HG03558 (cell line): Measurements from ENCODE around the gene SHC3.

Experiments used
- ATAC-seq: cut with Tn5 transposase; IDR thresholded peaks from one replicate; pipeline ENCODE4 v1.9.1; 2021; ENCODE audit warnings: moderate number of reproducible peaks; ENCODE audit not compliant: unreplicated experiment; ENCODE audit errors: extremely low read depth

The SHC3 gene

DNA sequence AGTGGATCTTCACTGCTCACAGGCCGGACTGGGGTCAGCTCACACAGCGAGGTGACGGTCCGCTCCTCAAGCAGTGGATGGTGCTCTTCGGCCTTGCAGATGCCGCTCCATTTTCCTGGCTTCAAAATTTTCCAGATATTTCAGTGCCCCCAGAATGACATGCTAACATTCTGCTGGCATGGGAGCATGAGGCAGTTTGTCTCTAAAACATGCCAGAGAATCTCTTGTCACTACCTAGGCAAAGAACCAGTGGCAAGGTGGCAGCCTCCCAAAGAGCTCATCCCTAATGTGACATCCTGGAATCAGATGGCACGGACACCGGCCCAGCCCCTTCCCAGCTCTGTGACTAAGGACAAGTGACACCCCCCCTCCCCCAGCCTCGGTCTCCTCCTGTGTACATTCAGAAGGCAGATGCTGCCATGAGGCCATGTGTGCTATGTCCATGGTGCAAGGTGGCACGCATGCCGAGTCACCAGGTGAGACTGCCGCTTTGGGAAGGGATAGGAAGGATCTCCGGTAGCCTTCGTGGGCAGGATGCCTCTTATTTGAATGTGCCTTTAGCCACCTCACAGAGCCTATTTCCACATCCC is 184.7 kb downstream of the SHC3 start:
- ATAC-seq: no peak

DNA sequence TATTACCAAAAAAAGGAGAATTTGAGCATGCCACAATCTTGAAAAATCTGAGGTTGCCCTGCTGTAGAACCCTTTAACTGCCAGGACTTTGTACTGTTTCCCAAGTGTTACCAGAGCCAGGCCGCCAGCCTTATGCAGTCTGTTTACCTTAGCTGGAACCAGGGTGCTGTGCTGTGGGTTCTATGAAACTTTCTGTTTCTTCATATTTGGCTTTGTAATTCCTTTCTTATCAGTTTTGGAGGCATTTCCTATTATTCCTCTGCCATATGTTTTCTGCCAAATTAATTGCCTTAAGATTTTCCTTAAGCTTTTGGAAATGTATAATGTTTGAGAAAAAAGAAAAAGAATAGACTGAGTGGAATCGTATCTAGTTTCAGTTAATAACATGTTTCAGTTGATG is 185.3 kb downstream of the SHC3 start:
- no peak for ATAC-seq

DNA sequence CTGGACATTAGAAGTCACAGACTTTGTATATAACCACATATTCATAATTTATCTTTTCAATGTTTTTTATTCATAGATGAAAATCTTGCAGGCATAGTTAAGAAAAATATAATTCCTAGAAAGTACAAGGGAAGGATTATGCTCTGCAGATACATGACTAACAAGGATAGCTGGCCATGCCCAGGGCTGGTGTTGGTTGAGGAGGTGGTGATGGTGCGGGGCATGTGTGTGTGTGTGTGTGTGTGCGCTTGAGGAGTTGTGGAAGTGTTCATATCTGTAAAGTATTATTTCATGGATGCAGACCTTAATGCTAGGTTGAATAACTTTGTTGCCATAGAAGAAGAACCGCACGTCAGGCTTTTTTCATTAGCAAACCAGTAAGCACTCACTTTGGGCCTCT is 186.1 kb downstream of the SHC3 start:
- ATAC-seq: no peak

- no peak for ATAC-seq
Observed at GRCh38 chr9:88991066-88992034, 187.3 kb downstream of the SHC3 start, which contains the start of gene S1PR3. Gene S1PR3 (plus strand): TSS chr9:88991468. CDS start chr9:89001201, 9,733 bp downstream.

- no peak for ATAC-seq
Observed at GRCh38 chr9:88990729-88991065, 187.9 kb downstream of the SHC3 start.

DNA sequence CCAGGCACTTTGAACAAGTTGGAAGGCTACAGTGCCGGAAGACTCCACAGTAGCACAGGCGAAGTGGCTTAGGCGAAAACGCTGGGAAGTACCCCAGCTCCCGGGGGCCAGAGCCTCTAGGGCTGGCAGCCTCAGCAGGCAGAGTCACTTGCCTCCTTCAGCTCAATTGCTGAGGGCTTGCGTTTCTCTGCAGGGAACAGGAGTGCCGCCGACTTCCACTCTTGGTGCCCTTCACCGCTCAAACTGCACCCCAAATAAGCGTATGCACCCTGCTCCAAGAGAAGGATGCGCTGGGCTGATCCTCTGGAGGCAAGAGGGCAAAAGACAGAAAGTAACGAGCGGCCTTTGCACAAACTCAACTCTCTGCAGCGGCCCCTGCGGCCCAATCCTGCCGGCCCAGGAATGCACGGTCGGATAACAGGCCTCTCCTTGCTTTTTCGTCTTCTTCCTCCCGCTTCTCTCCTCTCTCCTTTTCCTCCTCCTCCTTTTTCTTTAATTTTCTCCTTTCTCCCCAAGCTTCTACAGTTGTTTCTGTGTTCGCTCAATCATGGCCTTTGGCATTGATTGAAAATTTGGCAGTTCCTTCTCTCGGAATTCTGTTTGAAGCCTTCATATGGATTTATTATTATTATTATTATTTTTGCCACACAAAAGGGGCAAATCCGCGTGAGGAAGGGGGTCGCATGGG is 188.4 kb downstream of the SHC3 start:
- no peak for ATAC-seq

DNA sequence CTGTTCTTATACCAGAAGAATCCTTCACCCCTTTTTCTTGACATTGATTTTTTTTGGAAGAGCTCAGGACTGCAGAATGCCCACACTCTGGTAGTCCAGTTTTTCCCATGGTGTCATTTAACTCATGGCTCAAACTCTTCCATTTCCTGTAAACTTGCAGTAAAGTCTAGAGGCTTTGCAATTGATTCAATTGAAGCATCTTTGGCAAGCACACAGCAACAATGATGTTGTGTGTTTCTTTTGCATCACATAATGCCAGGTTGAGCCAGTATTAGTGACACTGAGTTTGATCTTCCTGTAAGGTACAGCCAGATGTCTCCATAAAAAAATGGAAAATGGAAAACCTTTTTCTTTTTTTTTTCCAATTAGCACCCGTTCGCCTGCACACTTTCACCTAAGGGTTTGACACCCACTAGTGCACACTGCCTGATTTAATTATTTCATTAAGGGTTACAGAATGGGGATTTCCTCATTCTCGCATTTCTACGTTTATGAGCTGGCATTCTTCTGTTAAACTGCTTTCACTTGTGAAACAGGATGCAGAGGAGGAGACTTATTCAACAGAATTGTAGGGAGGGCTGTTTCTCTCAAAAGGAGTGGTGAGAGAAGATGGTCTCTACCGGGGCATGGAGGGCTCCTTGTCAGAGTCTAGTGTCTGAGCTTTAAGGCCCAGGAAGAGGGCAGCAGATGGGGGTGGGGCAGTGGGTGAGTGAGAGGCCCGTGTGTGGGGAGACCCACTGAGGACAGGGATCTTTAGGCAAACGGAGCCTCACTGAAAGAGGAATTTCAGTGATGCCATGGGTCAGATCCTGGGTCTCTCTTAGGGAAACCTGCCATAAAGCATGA is 189.6 kb downstream of the SHC3 start:
- ATAC-seq: no peak

DNA sequence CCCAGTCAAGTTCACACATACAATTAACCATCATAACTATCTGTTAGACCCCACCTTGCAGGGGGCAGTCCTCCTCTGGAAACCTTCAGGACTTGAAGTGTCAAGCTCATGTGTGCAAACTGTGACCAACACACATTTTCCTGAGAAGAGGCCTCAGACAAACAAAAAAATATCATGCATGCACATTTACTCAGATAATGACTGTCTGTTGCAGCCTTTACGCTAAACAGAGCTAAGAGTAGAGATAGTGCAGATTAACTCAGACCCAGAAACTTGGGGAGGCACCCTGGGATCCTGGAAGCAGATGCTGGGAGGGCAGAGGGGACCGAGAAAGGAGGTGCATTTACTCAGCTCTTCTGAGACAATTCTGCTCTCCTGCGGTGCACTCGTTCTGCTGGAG is 191.0 kb downstream of the SHC3 start:
- ATAC-seq: no peak

- ATAC-seq: no peak
Observed at GRCh38 chr9:88986776-88987175, 191.8 kb downstream of the SHC3 start.

GRCh38 chr9:88985616-88986015 is 193.0 kb downstream of the SHC3 start:
- no peak for ATAC-seq

DNA sequence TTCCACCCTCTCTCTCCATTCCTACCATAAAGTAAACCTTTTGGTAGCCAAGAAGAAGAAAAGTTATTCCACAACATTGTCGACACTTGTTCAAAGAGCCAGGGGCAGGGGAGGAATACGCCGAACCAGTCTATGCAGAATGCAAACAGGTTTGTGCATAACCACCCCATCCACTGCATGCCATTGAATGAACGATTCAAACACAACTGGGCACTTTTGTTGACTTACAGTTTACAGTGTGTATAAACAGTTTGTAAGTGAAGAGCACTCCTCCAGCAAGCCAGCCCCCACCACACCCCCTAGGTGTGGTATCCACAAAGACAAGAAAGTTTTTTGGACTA is 194.1 kb downstream of the SHC3 start:
- ATAC-seq: no peak

DNA sequence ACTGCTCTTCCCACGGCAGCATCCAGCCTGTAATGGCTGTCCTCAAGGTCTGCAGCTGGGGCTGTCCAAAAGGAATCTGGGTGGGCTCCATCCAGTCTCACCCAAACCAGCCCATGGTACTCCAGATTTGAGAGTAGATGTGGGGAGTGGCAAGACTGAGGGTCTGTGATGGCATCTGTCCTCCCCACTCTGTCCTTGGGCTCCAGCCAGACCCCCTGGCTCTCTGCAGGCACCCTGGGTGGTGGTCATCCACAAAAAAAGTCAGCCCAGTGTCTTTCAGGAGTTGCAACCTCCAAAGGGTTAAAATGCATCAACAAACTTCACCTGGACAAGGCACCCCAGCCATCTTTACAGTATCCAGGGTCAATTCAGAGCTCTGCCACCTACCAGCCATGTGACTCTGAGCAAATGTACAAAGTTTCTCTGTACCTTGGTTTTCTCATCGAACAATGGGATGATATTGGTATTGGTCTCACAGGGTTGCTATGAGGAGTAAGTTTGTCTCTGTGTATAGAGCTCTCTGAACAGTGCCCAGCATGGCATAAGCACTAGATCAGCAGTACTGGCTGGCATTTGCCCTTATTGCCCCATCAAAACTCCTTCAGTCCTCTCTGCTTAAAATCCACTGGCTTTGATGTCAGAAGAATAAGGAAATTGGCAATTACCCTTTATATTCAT is 194.6 kb downstream of the SHC3 start:
- no peak for ATAC-seq

DNA sequence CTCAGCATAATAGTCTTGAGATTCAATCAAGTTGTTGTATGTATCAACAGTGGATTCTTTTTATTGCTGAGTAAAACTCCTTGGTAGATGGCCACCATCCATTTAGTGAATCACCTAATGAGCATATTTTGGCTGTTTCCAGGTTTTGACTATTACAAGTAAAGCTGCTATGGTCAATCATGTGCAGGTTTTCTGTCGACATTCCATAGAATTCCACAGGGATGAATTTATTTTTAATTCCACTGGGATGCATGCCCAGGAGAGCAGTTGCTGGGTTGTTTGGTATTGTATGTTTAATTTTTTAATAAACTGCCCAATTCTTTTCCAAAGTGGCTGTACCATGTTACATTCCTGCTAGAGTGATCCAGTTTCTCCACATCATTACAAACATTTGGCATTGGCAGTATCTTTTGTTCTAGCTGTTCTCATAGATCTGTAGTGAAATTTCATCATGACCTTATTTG is 197.8 kb downstream of the SHC3 start:
- no peak for ATAC-seq

GRCh38 chr9:88979791-88980190 is 198.8 kb downstream of the SHC3 start:
- ATAC-seq: no peak

DNA sequence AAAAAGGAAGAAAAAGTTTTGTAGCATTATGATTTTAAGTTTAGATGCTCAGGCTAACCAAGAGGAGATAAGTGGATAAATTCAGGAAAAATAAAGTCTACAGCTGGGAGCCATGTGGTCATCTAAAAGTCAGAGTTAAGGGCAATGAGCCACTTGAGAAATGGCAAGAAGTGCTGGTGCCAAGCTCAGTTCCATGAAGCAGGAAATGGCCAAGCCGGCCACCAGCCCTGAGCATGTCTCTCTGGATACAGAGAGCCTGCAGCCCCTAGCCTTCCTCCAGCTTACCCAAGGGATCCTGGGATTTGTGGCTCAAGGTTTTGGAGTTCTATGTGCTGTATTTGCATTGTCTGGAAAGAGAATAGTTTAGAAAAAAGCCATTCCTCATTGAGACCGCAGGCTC is 199.6 kb downstream of the SHC3 start:
- ATAC-seq: no peak

GRCh38 chr9:88978034-88978433 is 200.6 kb downstream of the SHC3 start:
- no peak for ATAC-seq

DNA sequence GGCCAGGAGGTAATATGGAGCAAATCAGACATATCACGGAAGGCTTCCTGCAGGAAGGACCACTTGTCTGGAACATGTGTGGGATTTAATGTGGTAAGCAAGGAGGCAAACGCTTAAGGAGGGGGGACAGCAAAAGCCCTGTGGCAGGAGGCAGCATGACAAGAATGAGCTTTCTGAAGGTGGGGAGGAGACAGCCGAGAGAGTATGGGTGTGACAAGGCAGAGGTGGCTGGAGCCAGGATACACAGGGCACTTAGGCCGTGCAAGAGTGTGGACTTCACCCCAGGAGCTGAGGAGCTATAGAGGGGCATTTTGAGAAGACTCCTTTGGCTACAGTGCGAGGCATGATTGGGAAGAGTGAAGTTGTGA is 201.7 kb downstream of the SHC3 start:
- no peak for ATAC-seq

GRCh38 chr9:88975966-88976889 is 202.4 kb downstream of the SHC3 start:
- ATAC-seq: no peak

DNA sequence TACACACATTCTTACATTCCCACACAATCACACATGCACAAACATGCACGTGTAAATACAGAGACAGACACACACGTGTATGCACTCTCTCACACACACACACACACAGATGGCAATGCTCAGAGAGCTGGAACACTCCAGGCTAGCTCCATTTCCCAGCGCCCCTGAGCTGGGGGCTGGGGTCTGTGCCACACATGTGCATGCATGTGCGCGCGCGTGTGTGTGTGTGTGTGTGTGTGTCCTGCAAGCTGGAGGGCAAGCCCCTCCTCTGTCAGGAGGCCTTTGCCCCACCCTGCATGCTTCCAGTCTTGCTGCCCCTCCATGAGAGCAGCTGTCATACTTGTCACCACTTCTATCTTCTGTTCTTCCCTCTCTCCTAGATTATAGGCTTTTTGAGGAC is 204.0 kb downstream of the SHC3 start:
- ATAC-seq: no peak
